GM12873 (cell line): ENCODE measurements around the gene DDOST.

Experiments
- TF ChIP-seq, protein P1 (sequence below): IDR thresholded peaks from 2 replicates; pipeline ENCODE4 v1.5.1; 2012; ENCODE audit warnings: low read depth, mild to moderate bottlenecking, moderate library complexity, low read length, control low read depth; ENCODE audit not compliant: insufficient read depth; ENCODE audit errors: missing control alignments

Gene DDOST

GRCh38 chr1:20609541-20609940, 51.6 kb downstream of the DDOST start:
- TF ChIP-seq, protein P1, sequence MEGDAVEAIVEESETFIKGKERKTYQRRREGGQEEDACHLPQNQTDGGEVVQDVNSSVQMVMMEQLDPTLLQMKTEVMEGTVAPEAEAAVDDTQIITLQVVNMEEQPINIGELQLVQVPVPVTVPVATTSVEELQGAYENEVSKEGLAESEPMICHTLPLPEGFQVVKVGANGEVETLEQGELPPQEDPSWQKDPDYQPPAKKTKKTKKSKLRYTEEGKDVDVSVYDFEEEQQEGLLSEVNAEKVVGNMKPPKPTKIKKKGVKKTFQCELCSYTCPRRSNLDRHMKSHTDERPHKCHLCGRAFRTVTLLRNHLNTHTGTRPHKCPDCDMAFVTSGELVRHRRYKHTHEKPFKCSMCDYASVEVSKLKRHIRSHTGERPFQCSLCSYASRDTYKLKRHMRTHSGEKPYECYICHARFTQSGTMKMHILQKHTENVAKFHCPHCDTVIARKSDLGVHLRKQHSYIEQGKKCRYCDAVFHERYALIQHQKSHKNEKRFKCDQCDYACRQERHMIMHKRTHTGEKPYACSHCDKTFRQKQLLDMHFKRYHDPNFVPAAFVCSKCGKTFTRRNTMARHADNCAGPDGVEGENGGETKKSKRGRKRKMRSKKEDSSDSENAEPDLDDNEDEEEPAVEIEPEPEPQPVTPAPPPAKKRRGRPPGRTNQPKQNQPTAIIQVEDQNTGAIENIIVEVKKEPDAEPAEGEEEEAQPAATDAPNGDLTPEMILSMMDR, result no peak

DNA sequence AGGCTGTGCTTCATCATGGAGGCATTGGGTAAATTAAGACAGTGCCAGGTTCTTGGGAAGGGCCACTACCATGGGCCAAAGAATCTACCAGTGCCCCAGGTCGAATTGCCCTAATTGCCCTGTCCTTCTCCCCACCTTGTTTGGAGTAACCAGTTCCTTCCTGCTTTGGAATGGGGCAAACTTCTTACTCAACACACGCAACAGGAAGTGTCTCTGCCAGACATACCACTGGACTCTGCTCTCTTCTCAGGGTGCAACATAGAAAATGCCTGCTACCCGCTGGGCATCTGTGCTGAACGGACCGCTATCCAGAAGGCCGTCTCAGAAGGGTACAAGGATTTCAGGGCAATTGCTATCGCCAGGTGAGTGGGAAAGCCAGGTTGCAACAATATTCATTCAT, 56.5 kb downstream of the DDOST start:
- TF ChIP-seq, protein P1, result no peak

GRCh38 chr1:20603504-20604464, 57.4 kb downstream of the DDOST start:
- TF ChIP-seq, protein P1, result no peak

GRCh38 chr1:20602851-20603450, 58.2 kb downstream of the DDOST start:
- TF ChIP-seq, protein P1, result no peak
